Measurements from ENCODE around the gene TOR4A. TPM values are rescaled to one million over a fixed set of nuclear protein-coding genes. Genes with fewer than 3 reads are reported as not detected.

TOR4A gene
- total RNA-seq, result 10 to 100 TPM in 1 of 2 donors, 1 to 10 TPM in 1; 4.9 to 11.5 TPM

DNA sequence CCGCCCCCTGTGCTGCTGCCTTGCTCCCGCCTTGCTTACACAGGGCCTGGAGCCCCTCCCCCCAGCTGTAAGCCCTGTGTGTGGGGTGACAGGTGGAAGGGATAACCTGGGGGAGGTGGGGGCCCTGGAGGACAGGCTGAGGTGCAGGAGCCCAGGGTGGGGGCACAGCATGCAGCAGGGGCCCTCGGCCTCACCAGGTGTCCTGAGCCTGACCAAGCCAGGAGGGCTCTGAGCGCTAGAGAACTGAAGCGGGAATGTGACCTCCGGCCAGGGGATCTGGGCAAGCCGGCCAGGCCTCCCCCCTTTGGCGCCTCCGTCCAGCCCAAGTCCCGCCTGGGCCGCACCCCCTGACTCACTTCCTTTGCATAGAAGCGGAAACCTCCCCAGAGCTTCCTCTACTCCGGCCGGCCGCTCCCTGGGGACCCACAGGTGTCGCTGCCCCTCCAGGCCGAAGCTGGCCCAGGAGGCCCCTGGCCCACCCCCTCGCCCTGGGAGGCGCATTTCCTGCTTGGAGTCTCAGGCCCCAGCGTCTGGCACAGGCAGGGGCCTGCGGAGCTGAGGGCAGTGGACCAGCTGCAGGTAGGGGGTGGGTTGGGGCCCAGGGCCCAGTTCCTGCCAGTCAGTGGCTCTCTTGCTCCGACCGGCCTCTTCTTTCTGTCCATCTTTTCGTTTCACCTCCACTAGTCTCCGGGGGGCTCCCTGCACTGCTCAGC lies at the start of gene TOR4A:
TSS of gene TOR4A (plus strand) at position 398 of the 713 bp plus-strand sequence. CDS start 964 bp downstream, outside the sequence.
- no peaks in the 10 kb centered on the region for H3K9me3 Mint-ChIP-seq
- H3K4me1 Mint-ChIP-seq, result peaks cover 7% of the 10 kb centered on the region
- peaks cover 9% of the 10 kb centered on the region for H3K36me3 Mint-ChIP-seq (ENCODE audit: low read depth)
- H3K27me3 Mint-ChIP-seq, result no peaks in the 10 kb centered on the region
- ATAC-seq (replicated peaks), result peak; percentile 88
- peak within 1 kb of the TSS; percentile 73 for H3K27ac Mint-ChIP-seq
- H3K4me3 Mint-ChIP-seq, result peak within 1 kb of the TSS; percentile 71

DNA sequence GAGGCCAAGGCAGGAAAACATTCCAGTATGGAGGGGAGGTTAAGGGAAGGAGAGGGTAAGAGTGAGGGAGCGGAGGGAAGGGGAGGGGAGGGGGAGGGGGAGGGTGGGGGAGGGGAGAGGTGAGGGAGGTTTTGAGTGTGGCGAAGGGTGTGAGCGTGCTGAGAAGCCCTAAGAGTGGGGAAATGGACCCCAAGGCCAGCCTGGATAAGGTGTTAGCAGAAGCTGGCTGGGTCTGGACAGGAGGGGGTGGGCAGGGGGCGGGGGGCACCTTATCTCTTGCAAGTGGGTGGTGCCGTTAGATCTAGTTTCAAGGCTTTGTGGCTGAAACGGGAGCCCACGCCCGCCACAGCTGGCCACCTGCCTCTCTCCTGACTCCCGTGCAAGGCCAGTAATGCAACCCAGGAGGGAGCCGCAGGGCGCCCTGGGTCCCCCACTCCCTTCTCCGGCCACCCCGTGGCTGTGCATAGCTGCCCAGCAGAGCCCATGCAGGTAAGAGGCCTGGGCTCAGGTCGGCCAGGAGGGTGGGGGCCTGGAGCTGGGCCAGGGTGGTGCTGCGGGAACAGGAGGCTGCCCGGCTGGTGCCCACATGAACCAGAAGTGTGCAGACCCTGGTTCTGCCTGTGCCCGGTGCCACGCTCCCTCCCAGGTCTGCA lies 49.5 kb upstream of the TOR4A start:
- H3K4me3 Mint-ChIP-seq, result no peak overlapping the region
- no peaks in the 10 kb centered on the region for H3K36me3 Mint-ChIP-seq (ENCODE audit: low read depth)
- H3K27me3 Mint-ChIP-seq, result peaks cover 3% of the 10 kb centered on the region
- H3K4me1 Mint-ChIP-seq, result peaks cover 5% of the 10 kb centered on the region
- H3K27ac Mint-ChIP-seq, result no peak overlapping the region
- no peak for ATAC-seq (replicated peaks)
- no peaks in the 10 kb centered on the region for H3K9me3 Mint-ChIP-seq

DNA sequence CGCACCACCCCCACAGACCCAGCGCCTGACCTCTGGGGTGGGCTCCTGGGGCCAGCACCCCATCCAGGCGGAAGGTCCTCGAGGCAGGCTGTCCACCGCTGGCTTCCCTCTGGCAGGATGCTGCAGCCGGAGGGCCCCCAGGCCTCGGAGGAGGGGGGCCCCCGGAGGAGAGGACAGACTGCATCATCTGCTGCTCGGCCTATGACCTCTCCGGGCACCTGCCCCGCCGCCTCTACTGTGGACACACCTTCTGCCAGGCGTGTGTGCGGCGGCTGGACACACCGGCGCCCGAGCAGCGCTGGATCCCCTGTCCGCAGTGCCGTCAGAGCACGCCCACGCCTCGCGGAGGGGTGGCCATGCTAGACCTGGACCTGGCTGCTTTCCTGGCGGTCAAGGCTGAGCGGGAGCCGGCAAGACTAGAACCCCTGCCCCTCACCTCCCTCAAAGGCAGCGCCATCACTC lies 49.0 kb upstream of the TOR4A start:
- Mint-ChIP-seq H3K36me3 (ENCODE audit: low read depth) (no peaks in the 10 kb centered on the region), H3K4me3 (no peak overlapping the region), H3K4me1 (peaks cover 5% of the 10 kb centered on the region), H3K27me3 (peaks cover 3% of the 10 kb centered on the region), H3K27ac (no peak overlapping the region), H3K9me3 (no peaks in the 10 kb centered on the region)
- ATAC-seq (replicated peaks), result no peak

DNA sequence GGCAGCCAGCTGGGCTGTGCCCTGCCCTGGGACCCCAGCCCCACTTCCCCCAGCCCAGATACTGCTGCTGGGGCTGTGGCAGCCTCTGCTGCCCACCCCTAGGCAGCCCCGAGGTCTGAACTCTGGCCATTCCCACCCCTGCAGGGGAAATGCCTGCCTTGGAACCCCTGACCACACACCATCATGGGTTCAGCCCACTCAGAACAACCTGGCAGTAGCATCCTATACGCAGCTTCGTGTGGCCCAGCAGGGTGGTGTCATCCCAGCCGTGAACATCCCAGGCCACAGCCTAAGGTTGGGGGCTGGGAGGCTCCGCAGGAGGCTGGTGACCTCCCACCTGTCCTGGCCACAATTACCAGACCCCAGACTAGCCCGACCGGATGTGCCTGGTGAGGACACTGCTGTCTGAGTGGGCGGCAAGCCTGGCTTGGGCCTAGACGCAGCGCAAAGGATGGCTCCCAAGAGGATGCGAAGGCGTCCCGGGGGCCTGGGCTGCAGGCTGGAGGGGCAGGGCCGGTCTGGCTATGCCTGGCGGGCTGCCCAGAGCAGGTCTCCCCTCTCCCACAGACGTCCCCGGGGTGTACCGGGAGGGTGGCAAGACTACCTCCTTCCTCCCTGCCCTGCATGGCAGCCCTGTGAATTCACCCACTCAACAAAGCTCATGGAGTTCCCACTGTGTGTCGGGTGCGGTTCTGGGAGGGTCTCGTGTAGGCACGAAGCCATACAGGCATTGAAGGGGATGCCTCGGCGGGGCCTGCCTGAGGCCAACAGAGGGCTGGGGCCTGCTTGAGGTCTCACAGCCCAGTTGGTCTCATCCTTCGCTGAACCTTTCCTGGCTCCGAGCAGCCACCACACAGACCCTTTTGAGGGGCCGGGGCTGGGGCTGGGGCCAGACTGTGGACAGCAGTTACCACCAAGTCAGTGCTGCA lies 48.3 kb upstream of the TOR4A start:
- Mint-ChIP-seq H3K4me1 (peaks cover 5% of the 10 kb centered on the region), H3K9me3 (no peaks in the 10 kb centered on the region), H3K27ac (no peak overlapping the region), H3K4me3 (no peak overlapping the region), H3K27me3 (peaks cover 3% of the 10 kb centered on the region), H3K36me3 (ENCODE audit: low read depth) (no peaks in the 10 kb centered on the region)
- no peak for ATAC-seq (replicated peaks)

DNA sequence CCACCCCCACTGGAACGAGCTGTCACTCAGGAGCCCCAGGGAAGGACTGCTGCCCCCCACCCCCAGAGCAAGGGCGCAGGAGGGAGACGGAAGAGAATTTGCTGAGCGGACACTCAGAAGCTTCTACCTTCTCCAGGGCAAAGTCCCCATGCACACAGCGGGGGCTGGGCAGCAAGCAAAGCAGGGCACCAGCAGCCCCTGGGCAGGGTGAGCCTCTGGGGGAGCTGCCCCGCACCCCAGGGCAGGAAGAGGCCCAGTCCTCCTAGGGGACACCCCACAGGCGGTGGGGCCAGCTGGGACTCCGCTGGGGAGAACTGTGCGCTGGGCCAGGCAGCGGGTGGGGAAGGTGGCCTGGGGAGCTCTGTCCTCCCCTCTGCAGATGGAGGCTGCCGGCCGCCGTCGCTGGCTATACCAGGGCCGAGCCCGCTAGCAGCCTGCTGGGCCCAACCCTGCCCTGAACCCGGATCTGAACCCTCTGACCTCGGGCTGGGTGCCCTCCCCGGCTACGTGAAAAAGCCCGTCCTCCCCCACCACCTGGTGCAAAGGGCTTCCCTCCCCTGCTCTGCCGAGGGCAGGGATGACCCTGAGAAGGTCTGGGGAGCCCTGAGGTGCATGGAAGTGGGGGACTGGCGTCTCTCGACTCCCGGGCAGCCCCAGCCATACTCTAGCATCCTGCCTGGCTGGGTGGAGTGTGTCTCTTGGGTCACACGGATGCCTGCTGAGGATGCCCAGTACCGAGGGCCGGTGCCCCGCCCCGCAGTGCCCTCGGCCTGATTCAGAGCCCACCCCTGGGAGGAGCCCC lies 47.4 kb upstream of the TOR4A start:
- Mint-ChIP-seq H3K4me1 (peaks cover 5% of the 10 kb centered on the region), H3K27me3 (peaks cover 6% of the 10 kb centered on the region), H3K9me3 (no peaks in the 10 kb centered on the region), H3K4me3 (no peak overlapping the region), H3K27ac (no peak overlapping the region), H3K36me3 (ENCODE audit: low read depth) (no peaks in the 10 kb centered on the region)
- ATAC-seq (replicated peaks), result no peak

DNA sequence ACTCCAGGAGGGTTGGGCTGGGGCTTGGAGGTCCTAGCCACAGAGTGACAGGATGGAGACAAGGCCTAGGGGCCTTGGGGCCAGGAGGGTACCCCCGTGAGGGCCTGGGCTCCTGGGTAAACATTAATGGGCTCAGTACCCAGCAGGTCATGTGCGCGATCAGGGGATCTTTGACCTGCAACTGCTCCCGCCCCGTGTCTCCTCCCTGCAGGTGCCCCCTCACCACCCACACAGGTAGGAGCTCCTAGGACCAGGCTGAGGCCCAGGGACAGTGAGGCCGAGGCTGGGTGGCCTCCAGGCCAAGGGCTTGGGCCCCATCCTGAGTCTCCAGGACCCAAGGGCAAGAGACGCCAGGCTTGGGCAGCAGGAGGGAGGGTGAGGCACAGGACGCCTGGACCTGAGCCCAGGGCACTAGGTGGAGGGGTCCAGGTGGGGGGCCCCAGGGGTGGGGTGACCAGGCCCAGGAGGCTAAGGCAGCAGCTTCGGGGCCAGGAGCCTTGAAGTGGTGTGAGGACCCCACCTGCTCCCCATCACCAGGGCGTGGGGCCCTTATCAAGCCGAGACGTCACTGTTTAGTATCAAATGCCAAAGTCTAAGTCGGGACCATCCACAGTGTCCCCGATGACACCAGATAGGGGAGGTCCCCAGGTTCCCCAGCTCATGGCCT lies 46.7 kb upstream of the TOR4A start, which contains the start of gene SLC34A3:
TSS of gene SLC34A3 (plus strand) at position 197 of the 667 bp plus-strand sequence. CDS start 802 bp downstream, outside the sequence.
- H3K27me3 Mint-ChIP-seq, result peaks cover 8% of the 10 kb centered on the region
- no peak within 1 kb of the TSS for H3K27ac Mint-ChIP-seq
- H3K4me3 Mint-ChIP-seq, result no peak within 1 kb of the TSS
- no peaks in the 10 kb centered on the region for H3K9me3 Mint-ChIP-seq
- no peak for ATAC-seq (replicated peaks)
- peaks cover 5% of the 10 kb centered on the region for H3K4me1 Mint-ChIP-seq
- no peaks in the 10 kb centered on the region for H3K36me3 Mint-ChIP-seq (ENCODE audit: low read depth)

DNA sequence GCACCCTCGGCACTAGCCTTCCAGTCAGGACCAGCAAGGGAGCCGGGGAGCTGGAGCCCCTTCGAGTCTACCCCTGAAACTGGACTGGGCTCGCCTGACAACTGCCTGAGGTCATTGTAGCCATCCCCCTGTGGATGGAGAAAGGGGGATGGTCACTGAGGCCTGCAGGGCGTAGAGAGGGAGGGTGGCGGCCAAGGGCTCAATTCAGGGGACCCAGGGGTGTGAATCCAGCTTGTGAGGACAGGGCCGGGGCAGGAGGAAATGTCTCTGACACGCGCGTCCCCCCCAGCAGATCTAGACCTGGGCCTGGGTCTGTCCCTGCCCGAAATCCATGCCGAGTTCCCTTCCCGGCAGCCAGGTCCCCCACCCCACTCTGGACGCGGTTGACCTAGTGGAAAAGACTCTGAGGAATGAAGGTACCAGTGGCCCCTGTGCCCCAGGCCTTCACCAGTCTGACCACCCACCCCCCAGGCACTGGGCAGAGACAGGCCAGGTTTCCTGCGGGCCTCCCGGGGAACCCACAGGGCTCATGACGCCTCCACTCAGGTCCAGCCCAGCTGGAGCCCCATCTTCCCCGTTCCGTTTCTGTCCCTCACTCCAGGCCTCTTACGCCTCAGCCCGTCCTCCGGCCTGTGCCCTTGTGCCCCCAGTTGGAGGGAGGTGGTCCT lies 46.0 kb upstream of the TOR4A start:
- H3K36me3 Mint-ChIP-seq (ENCODE audit: low read depth), result no peaks in the 10 kb centered on the region
- peaks cover 5% of the 10 kb centered on the region for H3K4me1 Mint-ChIP-seq
- no peak for ATAC-seq (replicated peaks)
- H3K27me3 Mint-ChIP-seq, result peaks cover 8% of the 10 kb centered on the region
- H3K9me3 Mint-ChIP-seq, result no peaks in the 10 kb centered on the region
- H3K27ac Mint-ChIP-seq, result no peak overlapping the region
- no peak overlapping the region for H3K4me3 Mint-ChIP-seq

DNA sequence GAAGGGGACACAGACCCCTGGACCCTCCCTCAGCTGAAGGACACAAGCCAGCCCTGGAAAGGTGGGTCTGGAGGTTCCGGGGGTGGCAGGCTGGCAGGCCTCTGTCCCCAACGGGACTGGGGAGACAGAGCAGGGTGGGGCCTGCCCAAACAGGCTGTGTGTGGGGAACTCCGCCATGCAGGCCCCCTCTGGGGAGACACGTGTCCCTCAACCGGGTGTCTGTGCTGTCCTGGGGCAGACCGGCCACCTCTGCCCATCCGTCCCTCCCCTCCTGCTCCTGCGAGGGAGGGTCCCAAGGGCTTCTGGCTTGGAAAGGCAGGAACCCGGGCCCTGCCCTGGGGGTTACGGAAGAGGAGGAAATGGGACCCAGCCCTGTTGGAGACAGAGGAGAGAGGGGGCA lies 45.4 kb upstream of the TOR4A start:
- H3K27me3 Mint-ChIP-seq, result peaks cover 8% of the 10 kb centered on the region

DNA sequence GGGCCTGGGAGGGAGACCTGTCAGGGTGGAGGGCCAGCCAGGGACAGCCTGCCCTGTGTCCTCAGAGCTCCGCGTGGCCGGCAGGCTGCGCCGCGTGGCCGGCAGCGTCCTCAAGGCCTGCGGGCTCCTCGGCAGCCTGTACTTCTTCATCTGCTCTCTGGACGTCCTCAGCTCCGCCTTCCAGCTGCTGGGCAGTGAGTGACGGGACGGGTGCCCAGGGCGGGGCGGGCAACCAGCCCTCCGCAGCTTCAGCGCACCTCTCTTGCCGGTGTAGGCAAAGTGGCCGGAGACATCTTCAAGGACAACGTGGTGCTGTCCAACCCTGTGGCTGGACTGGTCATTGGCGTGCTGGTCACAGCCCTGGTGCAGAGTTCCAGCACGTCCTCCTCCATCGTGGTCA lies 45.0 kb upstream of the TOR4A start:
- Mint-ChIP-seq H3K27ac (no peak overlapping the region), H3K4me3 (no peak overlapping the region), H3K4me1 (peaks cover 3% of the 10 kb centered on the region), H3K27me3 (peaks cover 7% of the 10 kb centered on the region), H3K9me3 (no peaks in the 10 kb centered on the region), H3K36me3 (ENCODE audit: low read depth) (no peaks in the 10 kb centered on the region)
- no peak for ATAC-seq (replicated peaks)

More for the DNA sequence above, 45.4 kb upstream of the TOR4A start:
- H3K9me3 Mint-ChIP-seq, result no peaks in the 10 kb centered on the region
- no peak for ATAC-seq (replicated peaks)
- no peak overlapping the region for H3K4me3 Mint-ChIP-seq
- H3K27ac Mint-ChIP-seq, result no peak overlapping the region
- H3K4me1 Mint-ChIP-seq, result peaks cover 5% of the 10 kb centered on the region
- no peaks in the 10 kb centered on the region for H3K36me3 Mint-ChIP-seq (ENCODE audit: low read depth)

DNA sequence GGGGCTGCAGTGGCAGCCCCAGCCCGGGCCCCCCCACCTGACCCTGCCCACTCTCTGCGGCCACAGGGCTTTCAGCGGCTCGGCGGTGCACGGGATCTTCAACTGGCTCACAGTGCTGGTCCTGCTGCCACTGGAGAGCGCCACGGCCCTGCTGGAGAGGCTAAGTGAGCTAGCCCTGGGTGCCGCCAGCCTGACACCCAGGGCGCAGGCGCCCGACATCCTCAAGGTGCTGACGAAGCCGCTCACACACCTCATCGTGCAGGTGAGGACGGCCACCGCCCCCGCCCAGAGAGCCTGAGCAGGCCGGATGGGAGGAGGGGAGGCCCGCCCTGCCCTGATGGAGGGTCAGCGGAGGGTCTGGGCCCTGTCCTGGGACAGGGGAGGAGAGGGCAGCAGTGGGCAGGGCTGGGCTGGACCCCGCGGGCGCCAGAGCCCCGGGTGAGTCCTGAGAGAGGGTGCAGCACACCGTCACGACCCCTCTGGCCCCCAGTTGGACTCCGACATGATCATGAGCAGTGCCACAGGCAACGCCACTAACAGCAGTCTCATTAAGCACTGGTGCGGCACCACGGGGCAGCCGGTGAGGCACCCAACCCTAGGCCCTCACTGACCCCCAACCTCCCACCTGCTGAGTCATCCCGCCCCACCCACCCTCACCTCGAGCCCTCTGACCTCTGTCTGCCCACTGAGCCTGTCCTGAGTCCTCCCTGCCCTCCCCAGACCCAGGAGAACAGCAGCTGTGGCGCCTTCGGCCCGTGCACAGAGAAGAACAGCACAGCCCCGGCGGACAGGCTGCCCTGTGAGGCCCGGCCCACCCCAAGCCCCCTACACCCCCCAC lies 44.2 kb upstream of the TOR4A start:
- Mint-ChIP-seq H3K27ac (no peak overlapping the region), H3K4me3 (no peak overlapping the region), H3K4me1 (no peaks in the 10 kb centered on the region), H3K36me3 (ENCODE audit: low read depth) (no peaks in the 10 kb centered on the region), H3K27me3 (peaks cover 4% of the 10 kb centered on the region), H3K9me3 (no peaks in the 10 kb centered on the region)
- ATAC-seq (replicated peaks), result no peak

DNA sequence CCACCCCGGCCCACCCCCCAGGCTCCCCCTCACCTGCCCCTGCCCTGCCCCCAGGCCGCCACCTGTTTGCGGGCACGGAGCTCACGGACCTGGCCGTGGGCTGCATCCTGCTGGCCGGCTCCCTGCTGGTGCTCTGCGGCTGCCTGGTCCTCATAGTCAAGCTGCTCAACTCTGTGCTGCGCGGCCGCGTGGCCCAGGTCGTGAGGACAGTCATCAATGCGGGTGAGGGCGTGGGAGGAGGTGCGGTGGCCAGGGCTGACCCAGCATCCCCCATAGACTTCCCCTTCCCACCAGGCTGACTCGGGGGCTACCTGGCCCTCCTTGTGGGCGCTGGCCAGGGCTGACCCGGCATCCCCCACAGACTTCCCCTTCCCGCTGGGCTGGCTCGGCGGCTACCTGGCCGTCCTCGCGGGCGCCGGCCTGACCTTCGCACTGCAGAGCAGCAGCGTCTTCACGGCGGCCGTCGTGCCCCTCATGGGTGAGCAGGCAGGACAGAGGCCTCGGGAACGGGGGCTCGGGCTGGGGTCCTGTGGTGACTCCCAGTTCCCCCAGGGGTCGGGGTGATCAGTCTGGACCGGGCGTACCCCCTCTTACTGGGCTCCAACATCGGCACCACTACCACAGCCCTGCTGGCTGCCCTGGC lies 43.4 kb upstream of the TOR4A start:
- H3K36me3 Mint-ChIP-seq (ENCODE audit: low read depth), result no peaks in the 10 kb centered on the region
- H3K27me3 Mint-ChIP-seq, result peaks cover 4% of the 10 kb centered on the region
- no peak overlapping the region for H3K27ac Mint-ChIP-seq
- no peaks in the 10 kb centered on the region for H3K9me3 Mint-ChIP-seq
- ATAC-seq (replicated peaks), result no peak
- no peaks in the 10 kb centered on the region for H3K4me1 Mint-ChIP-seq
- H3K4me3 Mint-ChIP-seq, result no peak overlapping the region

Data from activated T-helper 17 cell treated with anti-CD3 and anti-CD28 coated beads, Interleukin-2, amount 50 U/mL, for 72 hours (primary cell).